GM12872 (cell line): ENCODE results near the gene MAST3.

Experiments
- TF ChIP-seq, protein P1 (sequence below): IDR thresholded peaks from 3 replicates; pipeline ENCODE4 v1.5.1; 2011; ENCODE audit warnings: low read depth, mild to moderate bottlenecking, low read length, moderate library complexity; ENCODE audit not compliant: insufficient read depth

Gene MAST3

DNA sequence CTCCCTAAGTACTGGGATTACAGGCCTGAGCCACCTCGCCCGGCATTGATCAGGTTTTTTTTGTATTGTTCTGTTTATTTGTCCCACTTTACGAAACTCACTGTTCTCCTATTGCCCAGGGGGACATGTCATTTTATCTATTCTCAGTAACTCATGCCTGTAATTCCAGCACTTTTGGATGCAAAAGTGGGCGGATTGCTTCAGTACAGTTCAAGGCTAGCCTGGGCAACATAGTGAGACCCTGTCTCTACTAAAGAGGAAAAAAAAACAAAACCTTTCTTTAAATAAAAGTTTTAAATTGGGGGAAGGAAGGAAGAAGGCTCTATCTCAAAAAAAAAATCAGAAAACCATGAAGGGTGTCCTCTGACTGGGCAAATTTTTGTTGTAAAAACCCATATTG lies 92.7 kb downstream of the MAST3 start:
- TF ChIP-seq, protein P1, sequence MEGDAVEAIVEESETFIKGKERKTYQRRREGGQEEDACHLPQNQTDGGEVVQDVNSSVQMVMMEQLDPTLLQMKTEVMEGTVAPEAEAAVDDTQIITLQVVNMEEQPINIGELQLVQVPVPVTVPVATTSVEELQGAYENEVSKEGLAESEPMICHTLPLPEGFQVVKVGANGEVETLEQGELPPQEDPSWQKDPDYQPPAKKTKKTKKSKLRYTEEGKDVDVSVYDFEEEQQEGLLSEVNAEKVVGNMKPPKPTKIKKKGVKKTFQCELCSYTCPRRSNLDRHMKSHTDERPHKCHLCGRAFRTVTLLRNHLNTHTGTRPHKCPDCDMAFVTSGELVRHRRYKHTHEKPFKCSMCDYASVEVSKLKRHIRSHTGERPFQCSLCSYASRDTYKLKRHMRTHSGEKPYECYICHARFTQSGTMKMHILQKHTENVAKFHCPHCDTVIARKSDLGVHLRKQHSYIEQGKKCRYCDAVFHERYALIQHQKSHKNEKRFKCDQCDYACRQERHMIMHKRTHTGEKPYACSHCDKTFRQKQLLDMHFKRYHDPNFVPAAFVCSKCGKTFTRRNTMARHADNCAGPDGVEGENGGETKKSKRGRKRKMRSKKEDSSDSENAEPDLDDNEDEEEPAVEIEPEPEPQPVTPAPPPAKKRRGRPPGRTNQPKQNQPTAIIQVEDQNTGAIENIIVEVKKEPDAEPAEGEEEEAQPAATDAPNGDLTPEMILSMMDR, result no peak

DNA sequence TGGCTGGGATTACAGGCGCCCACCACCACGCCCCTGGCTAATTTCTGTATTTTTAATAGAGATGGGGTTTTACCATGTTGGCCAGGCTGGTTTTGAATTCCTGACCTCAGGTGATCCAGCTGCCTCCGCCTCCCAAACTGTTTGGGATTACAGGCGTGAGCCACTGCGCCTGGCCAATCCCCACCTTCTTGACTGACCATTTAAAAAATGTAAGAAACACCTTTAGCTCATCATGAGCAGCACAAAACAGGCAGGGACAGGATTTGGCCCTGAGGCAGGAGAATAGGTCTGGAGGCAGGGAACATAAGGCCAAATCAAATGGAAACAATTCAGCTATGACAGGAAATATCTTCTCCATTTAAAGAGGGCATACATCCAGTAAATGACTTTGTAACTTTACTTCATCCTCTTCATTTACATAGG lies 94.1 kb downstream of the MAST3 start:
- TF ChIP-seq, protein P1, result no peak

DNA sequence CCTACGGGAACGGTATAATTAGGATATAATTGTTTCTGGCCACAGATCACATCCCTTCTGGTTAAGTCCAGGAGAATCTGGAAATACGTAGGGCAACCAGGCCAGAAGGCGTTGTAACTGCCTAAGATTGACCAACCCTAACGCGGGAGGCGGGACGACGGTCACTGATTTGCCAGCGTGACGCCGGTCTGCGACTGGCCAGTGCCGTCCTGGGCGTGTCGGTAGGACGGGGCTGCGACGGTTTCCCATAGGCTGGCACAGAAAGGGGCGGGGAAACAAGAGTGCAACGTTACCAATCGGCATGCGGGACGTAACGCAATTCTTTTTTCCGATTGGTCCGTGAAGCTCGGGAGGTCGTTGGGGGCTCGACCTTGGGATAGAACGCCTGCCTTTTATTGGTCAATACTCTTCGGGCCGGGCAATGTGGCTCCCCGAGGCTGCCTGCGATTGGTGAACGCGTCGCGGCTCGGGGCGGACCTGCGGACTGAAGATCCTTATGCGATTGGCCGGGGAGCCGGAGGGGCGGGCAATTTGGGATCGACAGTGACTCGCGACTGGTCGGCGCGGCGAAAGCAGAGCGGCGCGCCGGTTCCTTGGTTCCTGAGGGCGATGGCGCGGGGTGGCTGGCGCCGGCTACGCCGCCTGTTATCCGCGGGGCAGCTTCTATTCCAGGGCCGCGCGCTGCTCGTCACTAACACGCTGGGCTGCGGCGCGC lies 95.3 kb downstream of the MAST3 start, which contains the start of gene MPV17L2:
Gene MPV17L2, plus strand, starts transcription at position 546 of the 715 bp plus-strand sequence. Its CDS starts 64 bp downstream, at position 610.
- TF ChIP-seq, protein P1, result no peak

DNA sequence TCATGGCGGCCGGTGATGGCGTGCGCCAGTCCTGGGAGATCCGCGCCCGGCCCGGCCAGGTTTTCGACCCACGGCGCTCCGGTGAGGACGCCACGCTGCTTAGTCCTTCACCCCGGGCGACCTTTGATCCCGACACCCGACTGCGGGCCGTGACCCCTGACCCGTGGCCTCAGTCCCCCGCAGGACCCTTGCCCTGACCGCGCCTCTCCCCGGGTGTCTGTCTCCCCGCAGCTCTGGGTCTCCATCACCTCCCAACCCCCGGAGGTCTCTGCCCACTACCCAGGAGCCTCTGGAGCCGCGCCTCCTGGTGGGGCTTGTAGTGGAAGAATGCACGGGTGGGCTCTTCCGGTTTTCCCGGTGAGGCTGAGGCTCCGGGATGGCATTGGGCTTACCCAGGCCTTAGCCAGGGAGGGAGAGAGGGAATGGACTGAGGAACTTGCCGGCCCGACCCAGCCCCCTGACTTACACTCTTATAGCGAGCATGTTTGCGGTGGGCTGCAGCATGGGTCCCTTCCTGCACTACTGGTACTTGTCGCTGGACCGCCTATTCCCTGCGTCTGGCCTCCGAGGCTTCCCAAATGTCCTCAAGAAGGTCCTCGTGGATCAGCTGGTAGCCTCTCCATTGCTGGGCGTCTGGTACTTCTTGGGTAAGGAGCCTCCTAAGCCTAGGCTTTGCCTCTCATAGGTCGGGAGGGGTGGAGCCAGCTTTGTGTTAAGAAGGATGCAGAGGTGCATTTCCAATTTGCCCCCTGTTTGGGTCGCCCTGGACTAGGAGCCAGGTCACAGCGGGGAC lies 96.0 kb downstream of the MAST3 start:
- TF ChIP-seq, protein P1, result no peak

DNA sequence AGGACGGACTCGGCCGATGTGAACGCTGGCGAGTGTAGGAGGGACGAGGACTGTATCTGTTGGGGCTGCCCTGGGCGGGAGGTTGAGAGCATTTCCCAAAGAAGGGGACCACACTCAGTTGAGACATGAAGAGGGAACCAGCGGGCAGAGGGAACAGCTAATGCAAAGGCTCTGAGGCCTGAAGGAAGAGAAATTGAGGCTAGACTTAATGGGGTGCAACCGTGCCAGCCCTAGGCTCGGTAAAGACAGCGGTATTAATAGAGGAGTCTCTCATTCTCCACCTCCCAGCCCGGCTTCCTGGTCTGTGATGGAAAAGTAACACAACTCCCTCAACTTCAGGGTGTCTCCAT lies 96.6 kb downstream of the MAST3 start:
- TF ChIP-seq, protein P1, result no peak

DNA sequence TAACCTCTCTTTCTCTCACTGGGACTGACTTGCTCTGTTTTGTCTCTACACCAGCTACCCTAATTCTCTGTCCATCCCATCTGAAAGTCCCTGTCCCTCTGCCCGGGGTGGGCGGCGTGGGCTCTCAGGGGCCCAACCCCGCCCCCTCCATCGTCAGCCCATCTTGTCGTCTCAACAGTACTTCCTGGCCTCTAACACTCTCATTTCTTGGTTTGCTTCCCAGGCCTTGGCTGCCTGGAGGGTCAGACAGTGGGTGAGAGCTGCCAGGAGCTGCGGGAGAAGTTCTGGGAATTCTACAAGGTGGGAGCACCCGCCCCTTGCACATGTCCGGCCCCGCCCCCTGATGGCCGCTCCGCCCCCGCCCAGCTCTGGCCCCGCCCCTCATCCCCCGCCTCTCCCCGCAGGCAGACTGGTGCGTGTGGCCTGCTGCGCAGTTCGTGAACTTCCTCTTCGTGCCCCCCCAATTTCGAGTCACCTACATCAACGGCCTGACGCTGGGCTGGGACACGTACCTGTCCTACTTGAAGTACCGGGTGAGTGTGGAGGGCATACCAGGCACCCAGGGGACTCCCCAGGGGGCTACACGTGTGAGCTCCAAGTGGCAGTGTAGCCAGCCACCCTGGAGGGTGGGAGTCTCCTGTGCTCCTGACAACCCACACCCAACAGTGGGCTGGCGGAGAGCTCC lies 97.1 kb downstream of the MAST3 start:
- TF ChIP-seq, protein P1, result no peak

DNA sequence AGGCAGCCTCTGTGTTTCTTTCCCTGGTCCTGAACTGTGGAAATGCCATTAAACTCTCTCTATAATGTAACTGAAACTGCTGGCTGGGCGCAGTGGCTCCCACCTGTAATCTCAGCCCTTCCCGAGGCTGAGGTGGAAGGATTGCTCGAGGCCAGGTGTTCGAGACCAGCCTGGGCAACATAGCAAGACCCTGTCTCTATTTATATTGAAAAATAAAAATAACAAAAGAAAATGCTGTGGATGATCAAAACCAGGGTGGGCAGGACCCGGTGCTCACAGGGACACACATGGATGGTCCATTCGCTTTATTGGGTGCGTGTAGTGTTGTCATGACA lies 98.9 kb downstream of the MAST3 start:
- TF ChIP-seq, protein P1, result no peak
